Stomach (tissue), 9 donors: Measurements from ENCODE around the gene DACH2. TPM values are rescaled to one million over a fixed set of nuclear protein-coding genes. Genes with fewer than 3 reads are reported as not detected.

ENCODE experiments used
- DNase-seq, 2 donors: peaks; one replicate each; pipeline versions ENCODE4 v3.0.0 to v3.0.0-alpha.2; 2013 to 2019
- H3K27ac ChIP-seq, 5 donors: fragments of 200-600 bp in 4 of 5; sonication (generic) in 4 of 5; one replicate each; pipeline ENCODE4 v1.5.1; 2013 to 2019; ENCODE audit warnings: mild to moderate bottlenecking in 1 of 5, moderate library complexity in 1 of 5
- H3K27me3 ChIP-seq, 3 donors: fragments of 200-600 bp; sonication (generic); one replicate each; pipeline ENCODE4 v1.5.1; 2017 to 2019; ENCODE audit warnings: mixed run types in 1 of 3
- H3K36me3 ChIP-seq, 4 donors: fragments of 200-600 bp; sonication (generic); 1 replicate in 3 of 4; 2 replicates in 1 of 4; pipeline ENCODE4 v1.5.1; 2016 to 2019
- H3K4me1 ChIP-seq, 4 donors: fragments of 200-600 bp; sonication (generic); one replicate each; pipeline ENCODE4 v1.5.1; 2016 to 2019
- H3K4me3 ChIP-seq, 4 donors: fragments of 200-600 bp; sonication (generic) in 3 of 4; one replicate each; pipeline ENCODE4 v1.5.1; 2016 to 2019; ENCODE audit warnings: mild to moderate bottlenecking in 1 of 4
- H3K9me3 ChIP-seq, 4 donors: fragments of 200-600 bp; sonication (generic); one replicate each; pipeline ENCODE4 v1.5.1; 2016 to 2019
- EP300 ChIP-seq: sonication (generic); formaldehyde crosslinking; IDR thresholded peaks from one replicate; pipeline ENCODE4 v1.6.1; 2017; ENCODE audit warnings: antibody characterized with exemption
- POLR2A ChIP-seq, 4 donors: fragments of 450-650 bp; IDR thresholded peaks; one replicate each; pipeline ENCODE4 v1.6.1; 2016; ENCODE audit warnings: antibody characterized with exemption in 4 of 4, control low read depth in 2 of 4, mild to moderate bottlenecking in 1 of 4, moderate library complexity in 1 of 4
- POLR2AphosphoS5 ChIP-seq, 3 donors: sonication (generic); formaldehyde crosslinking; IDR thresholded peaks; one replicate each; pipeline ENCODE4 v1.6.1; 2016; ENCODE audit warnings: antibody characterized with exemption in 3 of 3
- WGBS, 5 donors: extraction: QIAGEN DNeasy Blood & Tissue Kit in 3 of 5; methylation state at CpG; one replicate each; pipeline versions ENCODE4 v1.1.5 to v1.1.7; 2013 to 2018; 5-methylcytosine and 5-hydroxymethylcytosine counted together
- intact Hi-C: fragments of 100-400 bp; cut with DNase I; formaldehyde crosslinking; loops from one replicate; pipeline ENCODE4 v1.15.1; 2023; ENCODE audit warnings: low total_unique reads
- polyA plus RNA-seq, 3 donors: library from polyadenylated mRNA; stranded (reverse); fragments of 200-250 nt; gene quantifications; one replicate each; pipeline ENCODE4 v1.2.3, GENCODE V29; 2013
- total RNA-seq, 5 donors: library from RNA; depleted of rRNA; stranded (reverse); fragments of >200 nt; gene quantifications; one replicate each; pipeline versions ENCODE4 v1.1.0 to v1.2.3, GENCODE V29; 2014 to 2016
- TF ChIP-seq, protein P1 (sequence below), 7 experiments: fragments of 450-650 bp in 4 of 7; fragments of 200-600 bp in 3 of 7; sonication (generic) in 3 of 7; IDR thresholded peaks; one replicate each; pipeline ENCODE4 v1.5.1; 2016 to 2019; ENCODE audit warnings: antibody characterized with exemption in 7 of 7, control low read depth in 2 of 7, mild to moderate bottlenecking in 1 of 7
- donor health status: healthy with polysubstance abuse.
- donor health status: Bipolar disorder and iron deficiency.
- donor health status: healthy.

DACH2 gene
- total and polyA plus RNA-seq, 8 donors = 0.10 to 6.1 (median 0.25) TPM; not detected in 3

DNA sequence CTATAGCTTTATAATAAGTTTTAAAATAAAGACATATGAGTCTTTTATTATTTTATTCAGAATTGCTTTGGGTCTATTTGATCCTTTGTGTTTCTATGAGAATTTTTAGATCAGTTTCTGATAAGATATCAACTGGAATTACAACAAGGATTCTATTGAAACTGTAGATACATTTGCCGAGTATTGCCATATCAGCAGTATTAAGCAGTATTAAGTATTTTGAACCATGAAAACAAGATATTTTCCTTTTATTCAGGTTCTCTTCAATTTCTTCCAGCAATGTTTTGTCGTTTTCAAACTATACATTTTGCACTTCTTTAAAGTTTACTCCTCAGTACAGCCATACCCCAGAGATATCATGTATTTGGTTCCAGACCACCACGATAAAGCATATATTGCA, 598.8 kb downstream of the DACH2 start:
- WGBS, 5 donors = 60 to 77% (median 72%) methylated on average over 3 of the region's 3 CpGs
- Histone ChIP-seq H3K27ac (no peak overlapping the region), H3K4me1 (no peaks in the 10 kb centered on the region), H3K4me3 (no peak overlapping the region), H3K9me3 (no peaks in the 10 kb centered on the region), H3K36me3 (no peaks in the 10 kb centered on the region), H3K27me3 (no peaks in the 10 kb centered on the region)
- intact Hi-C loops = no loop called here
- DNase-seq = no peak
- TF ChIP-seq EP300 (no peak), POLR2AphosphoS5 (IDR thresholded peaks at IDR 0.05) (no peak), POLR2A (IDR thresholded peaks at IDR 0.05) (no peak)
- TF ChIP-seq, protein P1, sequence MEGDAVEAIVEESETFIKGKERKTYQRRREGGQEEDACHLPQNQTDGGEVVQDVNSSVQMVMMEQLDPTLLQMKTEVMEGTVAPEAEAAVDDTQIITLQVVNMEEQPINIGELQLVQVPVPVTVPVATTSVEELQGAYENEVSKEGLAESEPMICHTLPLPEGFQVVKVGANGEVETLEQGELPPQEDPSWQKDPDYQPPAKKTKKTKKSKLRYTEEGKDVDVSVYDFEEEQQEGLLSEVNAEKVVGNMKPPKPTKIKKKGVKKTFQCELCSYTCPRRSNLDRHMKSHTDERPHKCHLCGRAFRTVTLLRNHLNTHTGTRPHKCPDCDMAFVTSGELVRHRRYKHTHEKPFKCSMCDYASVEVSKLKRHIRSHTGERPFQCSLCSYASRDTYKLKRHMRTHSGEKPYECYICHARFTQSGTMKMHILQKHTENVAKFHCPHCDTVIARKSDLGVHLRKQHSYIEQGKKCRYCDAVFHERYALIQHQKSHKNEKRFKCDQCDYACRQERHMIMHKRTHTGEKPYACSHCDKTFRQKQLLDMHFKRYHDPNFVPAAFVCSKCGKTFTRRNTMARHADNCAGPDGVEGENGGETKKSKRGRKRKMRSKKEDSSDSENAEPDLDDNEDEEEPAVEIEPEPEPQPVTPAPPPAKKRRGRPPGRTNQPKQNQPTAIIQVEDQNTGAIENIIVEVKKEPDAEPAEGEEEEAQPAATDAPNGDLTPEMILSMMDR (IDR thresholded peaks at IDR 0.05) = no peak

DNA sequence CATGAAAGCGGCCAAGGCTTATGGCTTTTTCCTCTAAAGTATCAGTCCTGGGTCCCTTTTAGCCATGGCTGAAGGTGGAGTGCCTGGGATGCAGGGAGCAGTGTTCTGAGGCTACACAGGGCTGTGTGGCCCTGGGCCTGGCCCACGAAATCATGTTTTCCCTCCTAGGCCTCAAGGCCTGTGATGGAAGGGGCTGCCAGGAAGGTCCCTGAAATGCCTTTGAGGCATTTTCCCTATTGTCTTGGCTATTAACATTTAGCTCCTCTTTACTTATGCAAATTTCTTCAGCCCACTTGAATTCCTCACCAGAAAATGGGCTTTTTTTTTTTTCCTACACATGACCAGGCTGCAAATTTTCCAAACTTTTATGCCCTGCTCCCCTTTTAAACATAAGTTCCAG, 657.0 kb downstream of the DACH2 start:
- 20 to 73% (median 60%) methylated on average over 1 to 2 of the region's 2 CpGs for WGBS, 5 donors
- no peaks in the 10 kb centered on the region for H3K36me3 ChIP-seq
- no peaks in the 10 kb centered on the region for H3K4me1 ChIP-seq
- no peak overlapping the region for H3K27ac ChIP-seq
- H3K9me3 ChIP-seq = peaks cover 0 to 13% (median 6%) of the 10 kb centered on the region in 4 donors
- no peak overlapping the region for H3K4me3 ChIP-seq
- no peak for DNase-seq
- intact Hi-C loops = no loop called here
- no peak for TF ChIP-seq POLR2AphosphoS5 (IDR thresholded peaks at IDR 0.05)
- TF ChIP-seq POLR2A (IDR thresholded peaks at IDR 0.05) = no peak
- TF ChIP-seq, protein P1 (IDR thresholded peaks at IDR 0.05) = no peak
- no peak for TF ChIP-seq EP300
- H3K27me3 ChIP-seq = no peaks in the 10 kb centered on the region

DNA sequence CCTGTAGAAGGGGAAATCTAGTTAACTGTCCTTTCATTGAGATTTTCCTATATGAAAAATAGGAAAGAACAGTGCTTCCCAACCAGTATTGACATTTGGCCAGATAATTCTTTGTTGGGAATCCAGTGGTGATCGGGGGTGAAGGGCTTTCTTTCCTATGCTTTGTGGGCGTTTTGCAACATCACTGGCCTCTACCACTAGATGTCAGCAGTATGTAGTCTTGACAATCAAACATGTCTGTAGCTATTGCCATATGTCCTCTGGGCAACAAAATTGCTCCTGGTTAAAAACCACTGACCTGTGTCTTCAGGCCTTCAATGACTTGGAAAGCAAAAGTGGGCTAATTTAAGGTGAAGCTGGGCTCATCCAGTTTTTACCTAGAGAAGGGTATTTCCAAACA, 658.5 kb downstream of the DACH2 start:
- H3K27me3 ChIP-seq = no peaks in the 10 kb centered on the region

DNA sequence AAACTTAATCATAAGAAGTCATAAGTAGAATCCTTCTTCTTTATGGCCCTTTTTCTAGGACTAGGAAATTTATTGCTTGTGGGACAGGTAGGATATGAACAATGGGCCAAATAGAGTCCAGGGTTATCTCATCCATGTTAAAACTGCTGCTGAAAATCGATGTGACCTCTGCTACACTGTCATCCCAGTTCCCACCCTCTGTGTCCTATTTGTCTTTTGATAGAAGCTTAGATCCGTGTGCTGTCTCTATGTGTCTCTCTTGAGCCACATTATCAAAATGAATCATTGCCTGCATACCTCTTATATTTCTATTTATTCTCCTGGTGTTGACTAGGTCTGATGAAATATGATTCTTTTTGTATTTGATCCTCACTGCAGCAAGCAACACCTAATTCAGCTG, 661.4 kb downstream of the DACH2 start:
- no peak for TF ChIP-seq EP300
- no peak for TF ChIP-seq POLR2AphosphoS5 (IDR thresholded peaks at IDR 0.05)
- no peak for TF ChIP-seq POLR2A (IDR thresholded peaks at IDR 0.05)
- TF ChIP-seq, protein P1 (IDR thresholded peaks at IDR 0.05) = no peak
- intact Hi-C loops = no loop called here
- Histone ChIP-seq H3K27ac (no peak overlapping the region), H3K9me3 (peaks cover 0 to 13% (median 6%) of the 10 kb centered on the region in 4 donors), H3K4me1 (no peaks in the 10 kb centered on the region), H3K4me3 (no peak overlapping the region), H3K36me3 (no peaks in the 10 kb centered on the region), H3K27me3 (no peaks in the 10 kb centered on the region)
- no peak for DNase-seq
- 19 to 35% (median 27%) methylated on average over 2 of the region's 2 CpGs for WGBS, 5 donors

More for the DNA sequence above, 658.5 kb downstream of the DACH2 start:
- H3K9me3 ChIP-seq = peaks cover 0 to 13% (median 6%) of the 10 kb centered on the region in 4 donors
- no peaks in the 10 kb centered on the region for H3K4me1 ChIP-seq
- DNase-seq = peak in 1 of 2 donors; percentile 28
- H3K27ac ChIP-seq = no peak overlapping the region
- TF ChIP-seq POLR2A (IDR thresholded peaks at IDR 0.05) (no peak), POLR2AphosphoS5 (IDR thresholded peaks at IDR 0.05) (no peak), EP300 (no peak)
- TF ChIP-seq, protein P1 (IDR thresholded peaks at IDR 0.05) = no peak
- H3K4me3 ChIP-seq = no peak overlapping the region
- intact Hi-C loops = no loop called here
- H3K36me3 ChIP-seq = no peaks in the 10 kb centered on the region
- WGBS, 5 donors = 21 to 38% (median 32%) methylated on average over 2 of the region's 2 CpGs
